B cell (primary cell): ENCODE measurements around the gene TSC2. TPM values are rescaled to one million over a fixed set of nuclear protein-coding genes. Genes with fewer than 3 reads are reported as not detected.

Experiments
- ATAC-seq: fragments of 200-7000 bp; cut with Tn5 transposase; one replicate; pipeline ENCODE4 v1.10.0; 2021; ENCODE audit warnings: low read depth, mild to moderate bottlenecking, moderate number of reproducible peaks, moderate library complexity
- CTCF ChIA-PET: fragments of 350-600 bp; sonication (Branson Sonifier 250); formaldehyde crosslinking; loops from one replicate; lab custom pipeline; 2021; ENCODE audit warnings: antibody characterized with exemption, inconsistent platforms; lab: Charles Lee
- POLR2A ChIA-PET: fragments of 350-600 bp; sonication (Branson Sonifier 250); formaldehyde crosslinking; loops from one replicate; lab custom pipeline; 2021; ENCODE audit warnings: antibody characterized with exemption; lab: Charles Lee
- DNase-seq: peaks from one replicate; pipeline ENCODE4 v3.0.0; 2013
- H2AFZ ChIP-seq: 2 replicates; pipeline ENCODE4 v1.6.1; 2012; ENCODE audit warnings: mild to moderate bottlenecking, low read depth, low read length; ENCODE audit not compliant: insufficient read depth, poor library complexity, severe bottlenecking
- H3K27ac ChIP-seq, 2 donors: 1 replicate in 1 of 2; 2 replicates in 1 of 2; pipeline ENCODE4 v1.5.1; 2012 to 2013; ENCODE audit warnings: low read length in 2 of 2, mild to moderate bottlenecking in 2 of 2, moderate library complexity in 1 of 2
- H3K27me3 ChIP-seq, 4 experiments: fragments of 200-600 bp in 1 of 4; sonication (generic) in 1 of 4; replicated peaks in 1 of 4; 1 replicate in 2 of 4; 2 replicates in 2 of 4; pipeline versions ENCODE4 v1.6.1 to v1.7.0; 2013 to 2016; ENCODE audit warnings: low read length in 3 of 4, mild to moderate bottlenecking in 2 of 4, mixed read lengths in 1 of 4, moderate library complexity in 1 of 4; ENCODE audit not compliant: insufficient read depth in 4 of 4, control insufficient read depth in 3 of 4; ENCODE audit errors: control extremely low read depth in 1 of 4
- H3K36me3 ChIP-seq, 2 experiments: replicated peaks in 1 of 2; 1 replicate in 1 of 2; 2 replicates in 1 of 2; pipeline versions ENCODE4 v1.6.1 to v1.7.1; 2013; ENCODE audit warnings: low read length in 1 of 2; ENCODE audit not compliant: insufficient read depth in 2 of 2, control insufficient read depth in 1 of 2; ENCODE audit errors: control extremely low read depth in 1 of 2, extremely low read depth in 1 of 2
- H3K4me1 ChIP-seq, 2 donors: fragments of 200-600 bp in 1 of 2; sonication (generic) in 1 of 2; 1 replicate in 1 of 2; 2 replicates in 1 of 2; pipeline versions ENCODE4 v1.5.1 to v1.6.1; 2013 to 2017; ENCODE audit warnings: low read length in 2 of 2; ENCODE audit not compliant: control insufficient read depth in 2 of 2, insufficient read depth in 2 of 2
- H3K4me2 ChIP-seq: replicated peaks from 2 replicates; pipeline ENCODE3; 2012; ENCODE audit warnings: mild to moderate bottlenecking, low read depth, low read length; ENCODE audit not compliant: poor library complexity, severe bottlenecking
- H3K4me3 ChIP-seq, 5 experiments: fragments of 200-600 bp in 1 of 5; sonication (generic) in 1 of 5; 1 replicate in 3 of 5; 2 replicates in 2 of 5; pipeline versions ENCODE4 v1.5.1 to v1.7.0; 2011 to 2016; ENCODE audit warnings: low read length in 4 of 5, mild to moderate bottlenecking in 4 of 5, low read depth in 2 of 5, control low read depth in 1 of 5, moderate library complexity in 1 of 5; ENCODE audit not compliant: insufficient read depth in 1 of 5; ENCODE audit errors: control extremely low read depth in 1 of 5, extremely low read depth in 1 of 5
- H3K79me2 ChIP-seq: fragments of 200-600 bp; sonication (generic); one replicate; pipeline ENCODE4 v1.6.0; 2016; ENCODE audit warnings: low read length; ENCODE audit not compliant: control insufficient read depth, insufficient read depth
- H3K9ac ChIP-seq: fragments of 200-600 bp; sonication (generic); 2 replicates; pipeline ENCODE4 v1.6.1; 2017; ENCODE audit warnings: mild to moderate bottlenecking, low read length, moderate library complexity
- H3K9me3 ChIP-seq, 3 donors: one replicate each; pipeline versions ENCODE4 v1.6.1 to v1.7.1; 2013; ENCODE audit warnings: low read length in 2 of 3; ENCODE audit not compliant: control insufficient read depth in 2 of 3, insufficient read depth in 1 of 3; ENCODE audit errors: control extremely low read depth in 1 of 3
- H4K20me1 ChIP-seq: 2 replicates; pipeline ENCODE4 v1.6.0; 2012; ENCODE audit warnings: mild to moderate bottlenecking, low read length; ENCODE audit not compliant: insufficient read depth, control insufficient read depth, poor library complexity, severe bottlenecking
- H3K27ac Mint-ChIP-seq: one replicate; pipeline ENCODE4 v1.8.0; 2021; ENCODE audit warnings: mixed read lengths
- H3K27me3 Mint-ChIP-seq: one replicate; pipeline ENCODE4 v1.8.0; 2021; ENCODE audit warnings: mixed read lengths
- H3K4me1 Mint-ChIP-seq: one replicate; pipeline ENCODE4 v1.8.0; 2021; ENCODE audit warnings: mixed read lengths
- H3K4me3 Mint-ChIP-seq: one replicate; pipeline ENCODE4 v1.8.0; 2021; ENCODE audit warnings: mixed read lengths
- H3K9me3 Mint-ChIP-seq: one replicate; pipeline ENCODE4 v1.8.0; 2022; ENCODE audit warnings: mixed read lengths; ENCODE audit not compliant: insufficient read depth
- CTCF ChIP-seq: fragments of 200-600 bp; IDR thresholded peaks from one replicate; pipeline ENCODE4 v1.8.0; 2022; ENCODE audit warnings: antibody characterized with exemption, mild to moderate bottlenecking
- EZH2 ChIP-seq: IDR thresholded peaks from 2 replicates; pipeline ENCODE4 v1.6.1; 2012; ENCODE audit warnings: borderline replicate concordance, low read depth, mild to moderate bottlenecking, moderate library complexity, low read length; ENCODE audit not compliant: insufficient read depth, poor library complexity, severe bottlenecking
- WGBS: methylation state at CpG from one replicate; pipeline ENCODE4 v1.1.5; 2013; ENCODE audit warnings: missing lambda C conversion rate; ENCODE audit not compliant: insufficient coverage; 5-methylcytosine and 5-hydroxymethylcytosine counted together
- intact Hi-C: fragments of 100-400 bp; cut with micrococcal nuclease; formaldehyde crosslinking; loops from one replicate; pipeline ENCODE4 v1.10.0; 2022
- polyA plus RNA-seq: library from polyadenylated mRNA; depleted of rRNA; stranded (reverse); fragments of >200 nt; gene quantifications from 2 replicates; pipeline ENCODE4 v1.2.3, GENCODE V29; 2012
- total RNA-seq, 2 donors: library from RNA; stranded (reverse); fragments of 120-200 nt in 1 of 2; gene quantifications; 1 replicate in 1 of 2; 2 replicates in 1 of 2; pipeline versions ENCODE4 v1.2.3 to v1.2.4, GENCODE V29; 2013 to 2022

Gene TSC2
- total and polyA plus RNA-seq, 2 donors (not counting 1 experiment from before 2014, with no cell fraction given) = 128 to 194 TPM

GRCh38 chr16:2079991-2080390, 32.2 kb downstream of the TSC2 start:
- no peak overlapping the region for H3K27ac Mint-ChIP-seq
- H3K27ac ChIP-seq = no peak overlapping the region
- H3K4me2 ChIP-seq = no peak overlapping the region
- no peak for ATAC-seq
- intact Hi-C loops = no loop called here
- H3K4me1 ChIP-seq = no peaks in the 10 kb centered on the region
- H2AFZ ChIP-seq = no peak overlapping the region
- no peaks in the 10 kb centered on the region for H3K27me3 Mint-ChIP-seq
- H3K79me2 ChIP-seq = no peaks in the 10 kb centered on the region
- no peaks in the 10 kb centered on the region for H3K27me3 ChIP-seq
- peaks cover 0 to 35% of the 10 kb centered on the region in 2 experiments for H3K36me3 ChIP-seq
- 97% methylated on average over 16 of the region's 16 CpGs for WGBS
- POLR2A ChIA-PET = no interaction called here
- no peaks in the 10 kb centered on the region for H3K4me1 Mint-ChIP-seq
- no peaks in the 10 kb centered on the region for H3K9me3 Mint-ChIP-seq
- H3K9me3 ChIP-seq = no peaks in the 10 kb centered on the region
- no peak for TF ChIP-seq CTCF
- no peak for TF ChIP-seq EZH2
- H3K4me3 ChIP-seq = no peak overlapping the region
- H3K4me3 Mint-ChIP-seq = no peak overlapping the region
- no peak for DNase-seq
- H3K9ac ChIP-seq = no peak overlapping the region
- H4K20me1 ChIP-seq = no peaks in the 10 kb centered on the region
- CTCF ChIA-PET = no interaction called here

GRCh38 chr16:2081201-2082084, 33.7 kb downstream of the TSC2 start:
- Mint-ChIP-seq H3K4me3 (no peak overlapping the region), H3K27ac (no peak overlapping the region), H3K9me3 (no peaks in the 10 kb centered on the region), H3K27me3 (no peaks in the 10 kb centered on the region), H3K4me1 (no peaks in the 10 kb centered on the region)
- no peak overlapping the region for H3K4me3 ChIP-seq
- no peak overlapping the region for H2AFZ ChIP-seq
- CTCF ChIA-PET = no interaction called here
- no peaks in the 10 kb centered on the region for H3K79me2 ChIP-seq
- WGBS = 96% methylated on average over 35 of the region's 35 CpGs
- POLR2A ChIA-PET = no interaction called here
- H3K27ac ChIP-seq = no peak overlapping the region
- H3K4me1 ChIP-seq = peaks cover 0 to 3% of the 10 kb centered on the region in 2 donors
- TF ChIP-seq CTCF (no peak), EZH2 (no peak)
- peaks cover 0 to 37% of the 10 kb centered on the region in 2 experiments for H3K36me3 ChIP-seq
- no peaks in the 10 kb centered on the region for H4K20me1 ChIP-seq
- no peak overlapping the region for H3K4me2 ChIP-seq
- H3K27me3 ChIP-seq = no peaks in the 10 kb centered on the region
- intact Hi-C loops = no loop called here
- H3K9ac ChIP-seq = no peak overlapping the region
- no peak for DNase-seq
- no peaks in the 10 kb centered on the region for H3K9me3 ChIP-seq
- no peak for ATAC-seq
